NCI-H345 treated with DMSO at 0.1 percent for 48 hours (cell line): Measurements from ENCODE around the gene CA12.

ENCODE experiments used
- DNase-seq: peaks from one replicate; lab custom pipeline; 2025; ENCODE audit not compliant: unreplicated experiment; lab: John Stamatoyannopoulos, UW

The CA12 gene

GRCh38 chr15:63402498-63403253 lies 21.0 kb upstream of the CA12 start:
- DNase-seq: peak; percentile 11

DNA sequence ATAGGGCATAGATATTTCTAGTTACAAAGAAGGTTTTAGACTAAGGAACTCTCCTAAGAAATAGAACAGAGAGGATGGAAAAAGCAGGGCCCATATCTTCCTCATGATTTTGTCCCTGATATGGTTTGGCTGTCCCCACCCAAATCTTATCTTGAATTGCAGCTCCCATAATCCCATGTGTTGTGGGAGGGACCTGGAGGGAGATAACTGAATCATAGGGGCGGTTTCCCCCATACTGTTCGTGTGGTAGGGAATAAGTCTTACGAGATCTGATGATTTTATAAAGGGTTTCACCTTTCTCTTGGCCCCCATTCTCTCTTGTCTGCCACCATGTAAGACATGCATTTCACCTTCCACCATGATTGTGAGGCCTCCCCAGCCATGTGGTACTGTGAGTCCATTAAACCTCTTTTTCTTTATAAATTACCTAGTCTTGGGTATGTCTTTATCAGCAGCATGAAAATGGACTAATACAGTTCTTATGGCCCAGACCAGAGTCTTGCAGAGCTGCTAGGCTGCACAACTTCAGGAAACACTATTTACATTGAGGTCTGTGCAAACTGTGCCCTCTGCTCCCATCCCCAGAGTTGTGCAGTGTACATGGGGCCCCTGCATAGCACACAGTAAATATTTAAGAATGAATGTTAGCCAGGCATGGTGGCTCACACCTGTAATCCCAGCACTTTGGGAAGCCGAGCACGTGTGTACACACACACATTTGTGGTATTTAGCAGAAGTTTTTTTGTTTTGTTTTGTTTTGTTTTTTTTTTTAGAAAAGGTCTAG lies 20.3 kb upstream of the CA12 start:
- DNase-seq: no peak

- DNase-seq: no peak
Measured at GRCh38 chr15:63401078-63401477, 19.4 kb upstream of the CA12 start.

- no peak for DNase-seq
Measured at GRCh38 chr15:63398456-63398855, 16.8 kb upstream of the CA12 start.

- peak; percentile 5 for DNase-seq
Measured at GRCh38 chr15:63396152-63396928, 14.7 kb upstream of the CA12 start.

- DNase-seq: no peak
Measured at GRCh38 chr15:63395730-63396151, 14.1 kb upstream of the CA12 start.

GRCh38 chr15:63392361-63393009 lies 10.8 kb upstream of the CA12 start:
- DNase-seq: no peak

GRCh38 chr15:63391669-63392360 lies 10.2 kb upstream of the CA12 start:
- DNase-seq: no peak

- no peak for DNase-seq
Measured at GRCh38 chr15:63390689-63391088, 9.0 kb upstream of the CA12 start.

- DNase-seq: peak; percentile 85
Measured at GRCh38 chr15:63389902-63390670, 8.4 kb upstream of the CA12 start.

DNA sequence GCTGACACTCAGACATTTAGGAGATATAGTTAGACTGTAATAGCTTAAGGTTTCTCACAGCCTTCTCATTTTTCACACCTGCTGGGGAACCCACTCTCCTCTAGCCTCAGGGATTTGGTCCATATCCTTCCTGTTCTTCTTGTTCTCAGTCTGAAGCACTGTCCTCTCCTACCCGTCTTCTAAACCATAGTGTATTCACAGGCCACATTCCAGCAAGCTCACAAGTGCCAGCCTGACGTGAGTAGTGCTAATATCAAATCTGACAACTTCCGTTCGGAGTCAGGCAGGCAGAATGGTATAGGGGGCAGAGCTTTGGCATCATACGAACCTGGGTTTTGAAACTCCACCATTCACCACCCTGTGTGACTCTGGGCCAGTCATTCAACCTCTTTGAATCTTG lies 6.9 kb upstream of the CA12 start:
- DNase-seq: no peak

GRCh38 chr15:63387748-63388493 lies 6.3 kb upstream of the CA12 start:
- DNase-seq: no peak

GRCh38 chr15:63385911-63386531 lies 4.4 kb upstream of the CA12 start:
- no peak for DNase-seq

DNA sequence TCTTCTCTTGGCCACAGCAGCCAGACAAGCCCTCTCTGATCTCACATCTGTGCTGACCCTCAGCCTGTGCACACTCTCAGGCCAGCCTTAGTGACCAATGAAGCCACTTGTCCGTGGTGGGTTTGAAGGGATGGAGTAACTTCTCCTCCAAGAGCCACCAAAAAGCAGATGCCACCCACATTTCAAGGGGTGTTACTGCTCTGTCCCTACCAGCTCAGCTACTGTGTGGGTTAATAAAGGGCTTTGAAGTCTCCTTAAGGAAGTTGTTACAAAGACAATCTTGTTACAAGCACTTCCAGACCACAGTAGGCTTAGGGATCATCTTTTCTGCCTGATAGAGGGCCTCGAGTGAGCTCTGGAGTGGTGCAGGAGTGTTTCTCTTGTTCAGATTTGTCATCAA lies 3.3 kb upstream of the CA12 start:
- DNase-seq: no peak

DNA sequence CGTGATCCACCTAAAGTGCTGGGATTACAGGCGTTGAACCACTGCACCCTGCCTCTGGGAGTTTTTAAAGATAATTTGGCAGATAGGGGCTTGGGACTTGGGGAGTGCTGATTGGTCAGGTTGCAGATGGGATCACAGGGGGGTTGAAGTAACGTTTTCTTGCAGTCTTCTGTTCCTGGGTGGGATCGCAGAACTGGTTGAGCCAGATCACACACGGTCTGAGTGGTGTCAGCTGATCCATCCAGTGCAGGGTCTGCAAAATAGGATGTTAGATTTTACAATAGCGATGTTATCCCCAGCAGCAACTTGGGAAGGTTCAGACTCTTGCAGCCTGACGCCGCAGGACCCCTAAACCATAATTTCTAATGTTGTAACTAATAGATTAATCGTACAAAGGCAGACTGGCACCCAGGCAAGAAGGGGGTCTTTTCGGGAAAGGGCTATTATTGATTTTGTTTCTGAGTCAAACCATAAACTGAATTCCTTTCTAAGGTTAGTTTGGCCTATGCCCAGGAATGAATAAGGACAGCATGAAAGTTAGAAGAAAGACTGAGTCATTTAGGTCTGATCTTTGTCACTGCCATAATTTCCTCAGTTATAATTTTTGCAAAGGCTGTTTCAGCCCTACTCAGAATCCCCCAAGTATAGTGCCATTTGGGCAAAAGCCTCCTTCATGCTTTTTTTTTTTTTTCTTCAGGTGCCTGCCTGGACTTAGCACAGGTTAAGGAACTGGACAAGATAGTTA lies 1.5 kb upstream of the CA12 start:
- DNase-seq: no peak

GRCh38 chr15:63380808-63381282 lies 801 bp downstream of the CA12 start:
- DNase-seq: no peak

DNA sequence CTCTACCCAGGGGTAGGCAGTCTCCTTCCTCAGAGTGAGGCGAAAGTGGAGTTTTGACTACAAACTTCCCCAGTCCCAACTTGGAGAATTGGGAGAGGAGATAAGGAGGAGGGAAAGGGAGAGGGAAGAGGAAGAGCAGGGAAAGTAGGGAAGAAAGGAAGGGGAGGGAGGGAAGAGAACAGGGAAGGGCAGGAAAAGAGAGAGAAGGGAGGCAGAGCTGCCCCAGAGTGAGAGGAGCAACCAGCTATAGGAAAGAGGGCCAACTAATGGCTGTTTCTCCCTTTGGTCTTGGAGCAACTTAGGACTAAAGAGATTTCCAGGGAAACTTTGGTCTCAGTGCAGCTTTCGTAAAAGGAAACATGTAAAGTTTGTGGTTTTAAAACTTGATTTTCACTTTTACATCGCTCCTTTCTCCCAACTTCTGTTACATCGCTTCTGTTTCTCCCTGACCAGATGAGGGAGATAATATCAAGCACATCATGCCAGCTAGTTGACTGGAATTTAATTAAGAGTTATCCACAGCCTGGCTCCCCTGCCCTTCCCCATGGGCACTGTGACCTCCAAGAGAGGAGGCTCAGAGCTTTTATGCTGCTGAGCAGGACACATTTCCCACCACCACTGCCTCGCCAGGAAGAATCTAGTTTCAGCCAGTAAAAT lies 1.4 kb downstream of the CA12 start:
- DNase-seq: no peak
